ENCODE measurements around the gene PAXIP1.

The PAXIP1 gene

GRCh38 chr7:154911862-154912455, 91.0 kb downstream of the PAXIP1 start:
- no peak for DNase-seq (ENCODE audit: low spot score)

GRCh38 chr7:154911411-154911810, 91.5 kb downstream of the PAXIP1 start:
- no peak for DNase-seq (ENCODE audit: low spot score)

GRCh38 chr7:154910977-154911376, 91.9 kb downstream of the PAXIP1 start:
- no peak for DNase-seq (ENCODE audit: low spot score)

GRCh38 chr7:154910125-154910524, 92.8 kb downstream of the PAXIP1 start:
- DNase-seq (ENCODE audit: low spot score): no peak

GRCh38 chr7:154909241-154910105, 93.5 kb downstream of the PAXIP1 start:
- DNase-seq (ENCODE audit: low spot score): no peak

GRCh38 chr7:154907651-154908620, 95.0 kb downstream of the PAXIP1 start:
- DNase-seq (ENCODE audit: low spot score): no peak

GRCh38 chr7:154906736-154907355, 96.1 kb downstream of the PAXIP1 start:
- no peak for DNase-seq (ENCODE audit: low spot score)

- DNase-seq (ENCODE audit: low spot score): no peak
Observed at GRCh38 chr7:154906201-154906600, 96.7 kb downstream of the PAXIP1 start.

GRCh38 chr7:154905615-154906014, 97.3 kb downstream of the PAXIP1 start:
- DNase-seq (ENCODE audit: low spot score): no peak

- DNase-seq (ENCODE audit: low spot score): no peak
Observed at GRCh38 chr7:154905146-154905545, 97.8 kb downstream of the PAXIP1 start.

GRCh38 chr7:154903083-154903731, 99.7 kb downstream of the PAXIP1 start:
- DNase-seq (ENCODE audit: low spot score): no peak

GRCh38 chr7:154902600-154903082, 100.3 kb downstream of the PAXIP1 start:
- DNase-seq (ENCODE audit: low spot score): no peak

GRCh38 chr7:154899862-154900261, 103.1 kb downstream of the PAXIP1 start:
- DNase-seq (ENCODE audit: low spot score): no peak

GRCh38 chr7:154898973-154899855, 103.7 kb downstream of the PAXIP1 start:
- no peak for DNase-seq (ENCODE audit: low spot score)

GRCh38 chr7:154896076-154896475, 106.8 kb downstream of the PAXIP1 start:
- DNase-seq (ENCODE audit: low spot score): no peak

Data from CD4-positive, alpha-beta T cell treated with Interleukin-15 for 4 hours (primary cell).